ENCODE measurements around the gene TPX2. TPM values are rescaled to one million over a fixed set of nuclear protein-coding genes. Genes with fewer than 3 reads are reported as not detected.

The TPX2 gene
- polyA plus RNA-seq, 1 donor = 20.7 TPM

- no peak for DNase-seq
Observed at GRCh38 chr20:31833931-31834521, 94.9 kb downstream of the TPX2 start.

GRCh38 chr20:31835554-31835953 is 96.5 kb downstream of the TPX2 start:
- no peak for DNase-seq

- DNase-seq = no peak
Observed at GRCh38 chr20:31835977-31836852, 97.1 kb downstream of the TPX2 start.

- DNase-seq = no peak
Observed at GRCh38 chr20:31836853-31837608, 97.9 kb downstream of the TPX2 start.

- DNase-seq = no peak
Observed at GRCh38 chr20:31837896-31838397, 98.9 kb downstream of the TPX2 start.

- no peak for DNase-seq
Observed at GRCh38 chr20:31838646-31839292, 99.7 kb downstream of the TPX2 start.

GRCh38 chr20:31839782-31840487 is 100.8 kb downstream of the TPX2 start:
- DNase-seq = no peak

- DNase-seq = no peak
Observed at GRCh38 chr20:31840906-31841816, 102.1 kb downstream of the TPX2 start.

GRCh38 chr20:31841928-31842327 is 102.8 kb downstream of the TPX2 start:
- DNase-seq = no peak

GRCh38 chr20:31842471-31843157 is 103.5 kb downstream of the TPX2 start:
- DNase-seq = no peak

- no peak for DNase-seq
Observed at GRCh38 chr20:31843288-31843687, 104.2 kb downstream of the TPX2 start.

- DNase-seq = no peak
Observed at GRCh38 chr20:31843881-31844280, 104.8 kb downstream of the TPX2 start.

GRCh38 chr20:31844737-31845299 is 105.7 kb downstream of the TPX2 start:
- no peak for DNase-seq

- DNase-seq = no peak
Observed at GRCh38 chr20:31845300-31845863, 106.3 kb downstream of the TPX2 start, which contains the start of gene FOXS1. TSS of gene FOXS1 (minus strand) at chr20:31845604. CDS start at chr20:31845542, 62 bp downstream.

- DNase-seq = no peak
Observed at GRCh38 chr20:31846793-31847138, 107.7 kb downstream of the TPX2 start.

GRCh38 chr20:31848088-31848999 is 109.3 kb downstream of the TPX2 start:
- no peak for DNase-seq

- no peak for DNase-seq
Observed at GRCh38 chr20:31849306-31849930, 110.3 kb downstream of the TPX2 start.
